K562 (cell line): ENCODE measurements around the gene RAB2B. TPM values are rescaled to one million over a fixed set of nuclear protein-coding genes. Genes with fewer than 3 reads are reported as not detected.

Source experiments
- ATAC-seq: fragments of 200-7000 bp; cut with Tn5 transposase; 3 replicates; pipeline ENCODE4 v1.9.1; 2020; ENCODE audit warnings: moderate library complexity
- BruUV-seq: library from RNA; stranded (reverse); fragments of 400-500 nt; replicated peaks from 2 replicates; lab custom pipeline; 2021; lab: Mats Ljungman, UMichigan
- CTCF ChIA-PET: fragments of 300-600 bp; formaldehyde crosslinking; extraction: SDS; loops from one replicate; lab custom pipeline; 2021; ENCODE audit warnings: low intra/inter-chr PET ratio; lab: Yijun Ruan, JAX
- POLR2A ChIA-PET: fragments of 300-600, 350-650 bp; sonication (Branson Sonifier 250); formaldehyde crosslinking; extraction: SDS; loops from one replicate; lab custom pipeline; 2021; ENCODE audit warnings: antibody characterized with exemption, inconsistent platforms; lab: Yijun Ruan, JAX
- DNase-seq, 4 experiments: peaks; one replicate each; pipeline versions ENCODE4 v3.0.0 to v3.0.0-alpha.2; 2011 to 2018; ENCODE audit warnings: low spot score in 3 of 4, mixed read lengths in 3 of 4; ENCODE audit errors: extremely low read depth in 1 of 4
- FAIRE-seq: peaks from 2 replicates; lab custom pipeline; 2011; peaks lifted over from hg19 to GRCh38; lab: Jason Lieb, UNC
- H2AFZ ChIP-seq: 2 replicates; pipeline ENCODE4 v1.6.0; 2011; ENCODE audit warnings: low read depth, low read length, control low read depth, inconsistent platforms
- H3K27ac ChIP-seq: fragments of 200-600 bp; 3 replicates; pipeline ENCODE4 v1.8.0; 2011; ENCODE audit warnings: low read depth, mild to moderate bottlenecking, control low read depth, inconsistent platforms, low read length, moderate library complexity, mixed read lengths; ENCODE audit errors: extremely low read depth
- H3K27me3 ChIP-seq, 2 experiments: fragments of 300-600 bp in 1 of 2; 2 replicates in 1 of 2; 3 replicates in 1 of 2; pipeline versions ENCODE4 v1.6.0 to v1.8.0; 2011; ENCODE audit warnings: inconsistent platforms in 2 of 2, low read length in 2 of 2, mild to moderate bottlenecking in 1 of 2, mixed read lengths in 1 of 2, moderate library complexity in 1 of 2; ENCODE audit not compliant: control insufficient read depth in 2 of 2, insufficient read depth in 2 of 2
- H3K36me3 ChIP-seq: fragments of 300-600 bp; 3 replicates; pipeline ENCODE4 v1.8.0; 2011; ENCODE audit warnings: mild to moderate bottlenecking, low read length, inconsistent platforms; ENCODE audit not compliant: control insufficient read depth, insufficient read depth
- H3K4me1 ChIP-seq, 2 experiments: fragments of 200-600 bp in 1 of 2; replicated peaks in 1 of 2; 2 replicates in 1 of 2; 3 replicates in 1 of 2; pipeline versions ENCODE4 v1.5.1 to v1.8.0; 2011; ENCODE audit warnings: inconsistent platforms in 2 of 2, low read length in 2 of 2, mild to moderate bottlenecking in 1 of 2, mixed read lengths in 1 of 2, moderate library complexity in 1 of 2; ENCODE audit not compliant: control insufficient read depth in 2 of 2, insufficient read depth in 2 of 2
- H3K4me2 ChIP-seq: 2 replicates; pipeline ENCODE4 v1.6.1; 2011; ENCODE audit warnings: low read length, control low read depth, inconsistent platforms, mixed read lengths; ENCODE audit not compliant: insufficient read depth
- H3K4me3 ChIP-seq: fragments of 200-600 bp; sonication (generic), shearing (Covaris generic); 2 replicates; pipeline ENCODE4 v1.5.1; 2016; ENCODE audit warnings: control low read depth, inconsistent platforms
- H3K79me2 ChIP-seq: fragments of 200-600 bp; 3 replicates; pipeline ENCODE4 v1.8.0; 2011; ENCODE audit warnings: low read length, inconsistent platforms; ENCODE audit not compliant: control insufficient read depth, insufficient read depth
- H3K9ac ChIP-seq, 2 experiments: 2 replicates each; pipeline versions ENCODE4 v1.6.0 to v1.6.1; 2011; ENCODE audit warnings: low read depth in 2 of 2, low read length in 2 of 2, control low read depth in 1 of 2, inconsistent platforms in 1 of 2, mild to moderate bottlenecking in 1 of 2, mixed read lengths in 1 of 2; ENCODE audit not compliant: insufficient read depth in 1 of 2
- H3K9me1 ChIP-seq: one replicate; pipeline ENCODE4 v1.6.0; 2011; ENCODE audit warnings: inconsistent platforms, mild to moderate bottlenecking, low read length, moderate library complexity; ENCODE audit not compliant: control insufficient read depth, insufficient read depth
- H3K9me3 ChIP-seq: replicated peaks from 2 replicates; pipeline ENCODE4 v1.5.1; 2011; ENCODE audit warnings: low read depth, low read length, inconsistent platforms; ENCODE audit not compliant: control insufficient read depth, insufficient read depth
- H4K20me1 ChIP-seq: replicated peaks from 2 replicates; pipeline ENCODE4 v1.6.1; 2011; ENCODE audit warnings: low read length, inconsistent platforms, mixed read lengths; ENCODE audit not compliant: control insufficient read depth, insufficient read depth
- E2F6 ChIP-seq, 2 experiments: IDR thresholded peaks; 2 replicates each; pipeline ENCODE4 v1.6.1; 2011; ENCODE audit warnings: borderline replicate concordance in 1 of 2, control low read depth in 1 of 2, low read depth in 1 of 2, low read length in 1 of 2, mild to moderate bottlenecking in 1 of 2, mixed read lengths in 1 of 2, moderate library complexity in 1 of 2; ENCODE audit not compliant: insufficient read depth in 1 of 2, insufficient read length in 1 of 2, poor library complexity in 1 of 2, severe bottlenecking in 1 of 2; ENCODE audit errors: extremely low read depth in 1 of 2
- ESRRA ChIP-seq: fragments of 450-650 bp; IDR thresholded peaks from 2 replicates; pipeline ENCODE4 v1.6.1; 2014; ENCODE audit warnings: low read depth, mild to moderate bottlenecking, moderate library complexity, borderline replicate concordance
- HLTF ChIP-seq: fragments of 450-650 bp; IDR thresholded peaks from 2 replicates; pipeline ENCODE4 v1.6.1; 2016
- NCOA6 ChIP-seq: fragments of 450-650 bp; IDR thresholded peaks from 2 replicates; pipeline ENCODE4 v1.6.1; 2017; ENCODE audit warnings: mild to moderate bottlenecking
- POLR2AphosphoS2 ChIP-seq: IDR thresholded peaks from 2 replicates; pipeline ENCODE4 v1.6.1; 2012; ENCODE audit warnings: low read length, improper control_type of control experiment
- POLR2H ChIP-seq: IDR thresholded peaks from 2 replicates; pipeline ENCODE4 v1.6.1; 2016; ENCODE audit warnings: missing genetic modification characterization, low read depth, mild to moderate bottlenecking, control low read depth, missing compliant biosample characterization, moderate library complexity
- SIX5 ChIP-seq, 2 experiments: IDR thresholded peaks; 2 replicates each; pipeline ENCODE4 v1.6.1; 2011; ENCODE audit warnings: low read length in 2 of 2, borderline replicate concordance in 1 of 2, low read depth in 1 of 2, mild to moderate bottlenecking in 1 of 2, moderate library complexity in 1 of 2; ENCODE audit not compliant: insufficient read depth in 1 of 2
- SPI1 ChIP-seq: IDR thresholded peaks from 2 replicates; pipeline ENCODE4 v1.6.1; 2011; ENCODE audit warnings: low read depth, low read length, control low read depth, borderline replicate concordance
- TFAM ChIP-seq: fragments of 250-450 bp; sonication (Bioruptor Pico); conservative IDR thresholded peaks from 2 replicates; pipeline ENCODE4 v1.5.0; 2021; ENCODE audit warnings: mild to moderate bottlenecking, moderate library complexity
- TRIM24 ChIP-seq, 2 experiments: fragments of 450-650 bp; IDR thresholded peaks; 2 replicates each; pipeline ENCODE4 v1.6.1; 2016
- ZKSCAN3 ChIP-seq: fragments of 250-450 bp; sonication (Bioruptor Pico); IDR thresholded peaks from 2 replicates; pipeline ENCODE4 v1.4.0; 2020
- ZNF311 ChIP-seq: fragments of 250-450 bp; sonication (Bioruptor Pico); IDR thresholded peaks from 2 replicates; pipeline ENCODE4 v1.4.0; 2020; ENCODE audit warnings: mild to moderate bottlenecking, moderate library complexity
- WGBS: fragments of 100-300 bp; shearing (Covaris generic); methylation state at CpG from one replicate; pipeline ENCODE4 v1.1.6; 2016; ENCODE audit warnings: low coverage, mixed read lengths; ENCODE audit not compliant: insufficient coverage; ENCODE audit errors: missing lambda C conversion rate; 5-methylcytosine and 5-hydroxymethylcytosine counted together
- in situ Hi-C: fragments of 300-500 bp; cut with MboI; formaldehyde crosslinking; loops from 4 replicates; pipeline ENCODE4 v1.15.0; 2018; ENCODE audit warnings: inconsistent platforms, mixed read lengths
- intact Hi-C: fragments of 100-400 bp; cut with micrococcal nuclease; formaldehyde crosslinking; loops from 2 replicates; pipeline ENCODE4 v1.14.2; 2022
- polyA plus RNA-seq, 8 experiments: library from polyadenylated mRNA; depleted of rRNA in 4 of 8; stranded (reverse) in 5 of 8; unstranded in 3 of 8; fragments of >200 nt; fragmentation: Nextera tagmentation in 2 of 8; fragmentation: Illumina TruSeq in 1 of 8; extraction: Ambion mirVana in 2 of 8; extraction: Trizol in 1 of 8; gene quantifications; 2 replicates each; pipeline versions ENCODE4 v1.2.1 to v1.2.3, GENCODE V29; 2011 to 2014; ENCODE audit warnings: inconsistent platforms in 1 of 8, missing spikeins in 1 of 8
- total RNA-seq, 7 experiments: library from RNA; depleted of rRNA in 6 of 7; stranded (reverse); fragments of >200 nt in 6 of 7; fragmentation: Illumina TruSeq in 2 of 7; extraction: Trizol in 2 of 7; gene quantifications; 2 replicates each; pipeline versions ENCODE4 v1.2.1 to v1.2.3, GENCODE V29; 2011 to 2021; ENCODE audit warnings: low replicate concordance in 1 of 7
- TF ChIP-seq, protein P1 (sequence below): fragments of 450-650 bp; formaldehyde crosslinking; IDR thresholded peaks from 2 replicates; pipeline ENCODE4 v1.4.0; 2020; ENCODE audit warnings: mild to moderate bottlenecking, moderate library complexity
- TF ChIP-seq, protein P2 (sequence below): fragments of 250-450 bp; sonication (Bioruptor Pico); IDR thresholded peaks from 2 replicates; pipeline ENCODE4 v1.8.0; 2022; ENCODE audit warnings: inconsistent platforms

RAB2B gene
- total and polyA plus RNA-seq, 9 of the 15 experiments (the other 6 are each of a cell fraction or from before 2014, with no cell fraction given), result 4.6 to 19.8 (median 9.8) TPM

DNA sequence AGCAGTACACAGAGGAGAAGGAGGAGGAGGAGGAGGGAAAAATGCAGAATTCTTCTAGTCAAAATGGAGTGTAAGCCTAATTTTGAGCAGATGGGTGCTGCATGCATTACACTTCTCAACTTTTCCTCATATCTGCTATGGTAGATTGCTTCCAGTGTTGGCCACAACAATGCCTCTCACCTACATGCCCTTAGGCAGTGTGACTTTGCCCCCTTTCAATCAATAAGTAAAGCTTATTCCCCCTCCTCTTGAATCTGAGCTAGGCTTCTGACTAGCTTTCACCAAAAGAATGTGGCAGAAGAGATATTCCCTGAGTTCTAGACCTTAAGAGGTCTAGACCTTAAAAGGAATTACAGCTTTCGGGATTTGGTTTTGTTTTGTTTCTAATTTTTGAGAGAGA, 37.6 kb upstream of the RAB2B start:
- Histone ChIP-seq H3K27me3 (no peaks in the 10 kb centered on the region), H3K4me1 (no peaks in the 10 kb centered on the region; a peak in 1 of 5 replicates), H3K4me3 (no peak overlapping the region), H3K9ac (no peak overlapping the region), H3K9me3 (no peaks in the 10 kb centered on the region), H2AFZ (no peak overlapping the region), H3K4me2 (no peak overlapping the region), H3K9me1 (no peaks in the 10 kb centered on the region), H3K27ac (no peak overlapping the region), H4K20me1 (no peaks in the 10 kb centered on the region), H3K79me2 (peaks cover 18% of the 10 kb centered on the region), H3K36me3 (peaks cover under 1% of the 10 kb centered on the region; the same call in 1 of the 3 replicates)
- no peak for TF ChIP-seq ZNF311 (CRISPR knock-in tag)
- TF ChIP-seq TRIM24 (IDR thresholded peaks at IDR 0.05), result no peak
- TF ChIP-seq, protein P1, sequence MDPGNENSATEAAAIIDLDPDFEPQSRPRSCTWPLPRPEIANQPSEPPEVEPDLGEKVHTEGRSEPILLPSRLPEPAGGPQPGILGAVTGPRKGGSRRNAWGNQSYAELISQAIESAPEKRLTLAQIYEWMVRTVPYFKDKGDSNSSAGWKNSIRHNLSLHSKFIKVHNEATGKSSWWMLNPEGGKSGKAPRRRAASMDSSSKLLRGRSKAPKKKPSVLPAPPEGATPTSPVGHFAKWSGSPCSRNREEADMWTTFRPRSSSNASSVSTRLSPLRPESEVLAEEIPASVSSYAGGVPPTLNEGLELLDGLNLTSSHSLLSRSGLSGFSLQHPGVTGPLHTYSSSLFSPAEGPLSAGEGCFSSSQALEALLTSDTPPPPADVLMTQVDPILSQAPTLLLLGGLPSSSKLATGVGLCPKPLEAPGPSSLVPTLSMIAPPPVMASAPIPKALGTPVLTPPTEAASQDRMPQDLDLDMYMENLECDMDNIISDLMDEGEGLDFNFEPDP (CRISPR knock-in tag), result no peak
- no peak for TF ChIP-seq ZKSCAN3 (CRISPR knock-in tag)
- no peak for TF ChIP-seq HLTF
- TF ChIP-seq, protein P2, sequence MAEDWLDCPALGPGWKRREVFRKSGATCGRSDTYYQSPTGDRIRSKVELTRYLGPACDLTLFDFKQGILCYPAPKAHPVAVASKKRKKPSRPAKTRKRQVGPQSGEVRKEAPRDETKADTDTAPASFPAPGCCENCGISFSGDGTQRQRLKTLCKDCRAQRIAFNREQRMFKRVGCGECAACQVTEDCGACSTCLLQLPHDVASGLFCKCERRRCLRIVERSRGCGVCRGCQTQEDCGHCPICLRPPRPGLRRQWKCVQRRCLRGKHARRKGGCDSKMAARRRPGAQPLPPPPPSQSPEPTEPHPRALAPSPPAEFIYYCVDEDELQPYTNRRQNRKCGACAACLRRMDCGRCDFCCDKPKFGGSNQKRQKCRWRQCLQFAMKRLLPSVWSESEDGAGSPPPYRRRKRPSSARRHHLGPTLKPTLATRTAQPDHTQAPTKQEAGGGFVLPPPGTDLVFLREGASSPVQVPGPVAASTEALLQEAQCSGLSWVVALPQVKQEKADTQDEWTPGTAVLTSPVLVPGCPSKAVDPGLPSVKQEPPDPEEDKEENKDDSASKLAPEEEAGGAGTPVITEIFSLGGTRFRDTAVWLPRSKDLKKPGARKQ (CRISPR knock-in tag), result no peak
- TF ChIP-seq POLR2AphosphoS2, result no peak
- TF ChIP-seq TFAM, result no peak
- no peak for TF ChIP-seq E2F6 (IDR thresholded peaks at IDR 0.05; ENCODE audit: borderline replicate concordance in 1 of 2, extremely low read depth in 1 of 2, insufficient read depth in 1 of 2, insufficient read length in 1 of 2, low read depth in 1 of 2, low read length in 1 of 2, poor library complexity in 1 of 2, severe bottlenecking in 1 of 2)
- no peak for TF ChIP-seq SPI1
- TF ChIP-seq POLR2H (tag), result no peak
- no peak for TF ChIP-seq ESRRA
- no peak for TF ChIP-seq SIX5 (IDR thresholded peaks at IDR 0.05; ENCODE audit: borderline replicate concordance in 1 of 2, insufficient read depth in 1 of 2, low read depth in 1 of 2, low read length in 2 of 2)
- TF ChIP-seq NCOA6, result no peak
- DNase-seq (no peak), FAIRE-seq (no peak), ATAC-seq (no peak)
- in situ Hi-C loops, result no loop called here
- WGBS, result 88% methylated on average over 1 of the region's 1 CpG
- no TSS peak for BruUV-seq
- ChIA-PET POLR2A (interaction anchor here (1.0 to 1.4 kb wide), 2 partner anchors 11 to 12 kb away, joined by 3 read pairs; partner anchors contain the start of gene SALL2), CTCF (no interaction called here)
- intact Hi-C loops, result loop anchor here (5.0 kb wide), 1 partner anchor 43 kb away; no protein-coding TSS in a partner anchor
